Spinal cord (tissue), 10 donors: ENCODE measurements around the gene XRCC4. TPM values are rescaled to one million over a fixed set of nuclear protein-coding genes. Genes with fewer than 3 reads are reported as not detected.
"Not testable (repeated sequence)": the region's sequence is repeated elsewhere in the genome, so short reads cannot be mapped to it uniquely, and the experiment has no call there.

ENCODE experiments used
- DNase-seq, 6 donors: peaks; one replicate each; pipeline versions ENCODE4 v3.0.0 to v3.0.0-alpha.2; 2013 to 2015; ENCODE audit warnings: low spot score in 6 of 6, low read depth in 4 of 6
- H3K27ac ChIP-seq: one replicate; pipeline ENCODE4 v1.5.1; 2013; ENCODE audit warnings: low read depth, low read length, control low read depth
- H3K27me3 ChIP-seq: one replicate; pipeline ENCODE4 v1.6.1; 2013; ENCODE audit warnings: low read length; ENCODE audit not compliant: control insufficient read depth, insufficient read depth
- H3K36me3 ChIP-seq: one replicate; pipeline ENCODE4 v1.6.1; 2013; ENCODE audit warnings: low read length; ENCODE audit not compliant: control insufficient read depth, insufficient read depth
- H3K4me1 ChIP-seq: one replicate; pipeline ENCODE4 v1.6.1; 2013; ENCODE audit warnings: low read length; ENCODE audit not compliant: control insufficient read depth, insufficient read depth
- H3K4me3 ChIP-seq: one replicate; pipeline ENCODE4 v1.5.1; 2013; ENCODE audit warnings: low read depth, low read length, control low read depth
- H3K9me3 ChIP-seq: one replicate; pipeline ENCODE4 v1.6.1; 2013; ENCODE audit warnings: low read length; ENCODE audit not compliant: control insufficient read depth, insufficient read depth
- WGBS: methylation state at CpG from one replicate; pipeline ENCODE4 v1.1.5; 2013; ENCODE audit warnings: missing lambda C conversion rate; ENCODE audit not compliant: insufficient coverage; 5-methylcytosine and 5-hydroxymethylcytosine counted together
- polyA plus RNA-seq, 2 donors: library from polyadenylated mRNA; unstranded; fragments of 120-200 nt; gene quantifications; one replicate each; pipeline ENCODE4 v1.2.1, GENCODE V29; 2013; ENCODE audit not compliant: insufficient read length in 2 of 2
- total RNA-seq, 2 donors: library from RNA; depleted of rRNA in 1 of 2; stranded (reverse); fragments of 120-200 nt in 1 of 2; fragments of >200 nt in 1 of 2; gene quantifications; one replicate each; pipeline versions ENCODE4 v1.2.3 to v1.2.4, GENCODE V29; 2013 to 2014
- donor health status: healthy.

Gene XRCC4
- total and polyA plus RNA-seq, 4 donors, result 7.6 to 13.2 (median 9.7) TPM

- WGBS, result no CpG with 5 or more reads among the region's 2 CpGs
Observed at GRCh38 chr5:83342465-83342864, 265.1 kb downstream of the XRCC4 start.

GRCh38 chr5:83343299-83343698 is 266.0 kb downstream of the XRCC4 start:
- Histone ChIP-seq H3K4me1 (no peaks in the 10 kb centered on the region), H3K36me3 (no peaks in the 10 kb centered on the region), H3K27ac (no peak overlapping the region), H3K4me3 (no peak overlapping the region), H3K27me3 (no peaks in the 10 kb centered on the region), H3K9me3 (peaks cover 5% of the 10 kb centered on the region)
- DNase-seq, result peak in 3 of 6 donors; percentile 2 to 43 (median 40)
- WGBS, result 13% methylated on average over 1 of the region's 2 CpGs

More at GRCh38 chr5:83342465-83342864, 265.1 kb downstream of the XRCC4 start:
- Histone ChIP-seq H3K27ac (no peak overlapping the region), H3K4me1 (no peaks in the 10 kb centered on the region), H3K9me3 (no peaks in the 10 kb centered on the region), H3K36me3 (no peaks in the 10 kb centered on the region), H3K4me3 (no peak overlapping the region), H3K27me3 (no peaks in the 10 kb centered on the region)
- no peak for DNase-seq

GRCh38 chr5:83345423-83345822 is 268.1 kb downstream of the XRCC4 start:
- DNase-seq, result no peak
- Histone ChIP-seq H3K9me3 (peaks cover 9% of the 10 kb centered on the region), H3K4me1 (no peaks in the 10 kb centered on the region), H3K27me3 (no peaks in the 10 kb centered on the region), H3K4me3 (no peak overlapping the region), H3K36me3 (no peaks in the 10 kb centered on the region), H3K27ac (no peak overlapping the region)
- WGBS, result 92% methylated on average over 2 of the region's 6 CpGs

GRCh38 chr5:83348281-83348780 is 271.0 kb downstream of the XRCC4 start:
- 100% methylated on average over 2 of the region's 2 CpGs for WGBS

GRCh38 chr5:83353231-83353630 is 275.9 kb downstream of the XRCC4 start:
- no peak overlapping the region for H3K4me3 ChIP-seq
- H3K9me3 ChIP-seq, result peaks cover 6% of the 10 kb centered on the region
- H3K36me3 ChIP-seq, result no peaks in the 10 kb centered on the region
- no peak for DNase-seq
- no peaks in the 10 kb centered on the region for H3K27me3 ChIP-seq
- H3K27ac ChIP-seq, result no peak overlapping the region
- H3K4me1 ChIP-seq, result no peaks in the 10 kb centered on the region
- WGBS, result no CpG with 5 or more reads among the region's 3 CpGs

More at GRCh38 chr5:83348281-83348780, 271.0 kb downstream of the XRCC4 start:
- peaks cover 9% of the 10 kb centered on the region for H3K9me3 ChIP-seq
- no peak for DNase-seq
- no peaks in the 10 kb centered on the region for H3K36me3 ChIP-seq
- H3K27me3 ChIP-seq, result no peaks in the 10 kb centered on the region
- no peak overlapping the region for H3K4me3 ChIP-seq
- no peak overlapping the region for H3K27ac ChIP-seq
- H3K4me1 ChIP-seq, result no peaks in the 10 kb centered on the region

- no peaks in the 10 kb centered on the region for H3K36me3 ChIP-seq
- no peak overlapping the region for H3K4me3 ChIP-seq
Observed at GRCh38 chr5:83353774-83354173, 276.4 kb downstream of the XRCC4 start.

GRCh38 chr5:83354958-83355357 is 277.6 kb downstream of the XRCC4 start:
- H3K27me3 ChIP-seq, result no peaks in the 10 kb centered on the region
- no peak for DNase-seq
- no peaks in the 10 kb centered on the region for H3K9me3 ChIP-seq
- no peak overlapping the region for H3K4me3 ChIP-seq
- H3K36me3 ChIP-seq, result no peaks in the 10 kb centered on the region
- WGBS, result no CpG with 5 or more reads among the region's 2 CpGs
- H3K4me1 ChIP-seq, result no peaks in the 10 kb centered on the region
- no peak overlapping the region for H3K27ac ChIP-seq

More at GRCh38 chr5:83353774-83354173, 276.4 kb downstream of the XRCC4 start:
- Histone ChIP-seq H3K4me1 (no peaks in the 10 kb centered on the region), H3K9me3 (peaks cover 1% of the 10 kb centered on the region), H3K27ac (no peak overlapping the region), H3K27me3 (no peaks in the 10 kb centered on the region)
- WGBS, result 57% methylated on average over 1 of the region's 1 CpG
- DNase-seq, result no peak

GRCh38 chr5:83355482-83356014 is 278.2 kb downstream of the XRCC4 start:
- H3K4me3 ChIP-seq, H3K9me3 ChIP-seq, DNase-seq, H3K27ac ChIP-seq, H3K4me1 ChIP-seq, H3K36me3 ChIP-seq, H3K27me3 ChIP-seq: not testable (repeated sequence)
- no CpG with 5 or more reads among the region's 4 CpGs for WGBS

- no peaks in the 10 kb centered on the region for H3K9me3 ChIP-seq
- H3K4me3 ChIP-seq, result no peak overlapping the region
- H3K27ac ChIP-seq, result no peak overlapping the region
- no peaks in the 10 kb centered on the region for H3K4me1 ChIP-seq
- no peak for DNase-seq
- no peaks in the 10 kb centered on the region for H3K36me3 ChIP-seq
- H3K27me3 ChIP-seq, result no peaks in the 10 kb centered on the region
- WGBS, result 87% methylated on average over 5 of the region's 9 CpGs
Observed at GRCh38 chr5:83357621-83358231, 280.4 kb downstream of the XRCC4 start.

GRCh38 chr5:83360573-83360972 is 283.2 kb downstream of the XRCC4 start:
- Histone ChIP-seq H3K27ac (no peak overlapping the region), H3K27me3 (no peaks in the 10 kb centered on the region), H3K4me3 (no peak overlapping the region), H3K9me3 (no peaks in the 10 kb centered on the region), H3K4me1 (no peaks in the 10 kb centered on the region), H3K36me3 (no peaks in the 10 kb centered on the region)
- DNase-seq, result no peak
- 60% methylated on average over 1 of the region's 2 CpGs for WGBS
